NCI-H2029 treated with DMSO at 0.1 percent for 48 hours (cell line): ENCODE measurements around the gene CHD2.
"Not testable (repeated sequence)": the region's sequence is repeated elsewhere in the genome, so short reads cannot be mapped to it uniquely, and the experiment has no call there.

Experiments
- DNase-seq: peaks from one replicate; lab custom pipeline; 2025; lab: John Stamatoyannopoulos, UW

The CHD2 gene

DNA sequence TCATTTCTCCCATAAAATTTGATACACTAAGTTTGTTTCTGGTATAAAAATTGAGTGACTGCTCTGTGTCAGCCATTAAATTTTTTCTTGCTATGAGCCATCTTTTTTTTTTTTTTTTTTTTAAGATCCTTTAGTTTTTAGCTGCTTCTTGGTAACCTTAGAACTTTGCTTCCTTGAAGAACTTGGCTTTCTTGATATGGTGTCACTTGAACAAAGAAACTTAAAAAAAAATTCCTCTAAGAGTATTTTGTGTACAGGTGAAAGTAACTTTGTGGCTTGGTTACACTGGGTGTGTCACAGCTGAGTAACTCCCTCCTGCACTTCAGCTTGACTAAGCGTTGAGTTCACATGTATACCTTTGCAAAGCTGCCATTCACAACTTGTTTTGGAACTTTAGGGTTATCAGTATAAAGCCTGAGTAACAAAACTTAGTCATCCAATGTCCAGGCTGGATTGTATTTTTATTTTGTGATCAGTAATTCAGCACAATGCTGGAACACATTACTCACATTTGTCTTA lies 6.5 kb downstream of the CHD2 start:
- DNase-seq, result no peak

DNA sequence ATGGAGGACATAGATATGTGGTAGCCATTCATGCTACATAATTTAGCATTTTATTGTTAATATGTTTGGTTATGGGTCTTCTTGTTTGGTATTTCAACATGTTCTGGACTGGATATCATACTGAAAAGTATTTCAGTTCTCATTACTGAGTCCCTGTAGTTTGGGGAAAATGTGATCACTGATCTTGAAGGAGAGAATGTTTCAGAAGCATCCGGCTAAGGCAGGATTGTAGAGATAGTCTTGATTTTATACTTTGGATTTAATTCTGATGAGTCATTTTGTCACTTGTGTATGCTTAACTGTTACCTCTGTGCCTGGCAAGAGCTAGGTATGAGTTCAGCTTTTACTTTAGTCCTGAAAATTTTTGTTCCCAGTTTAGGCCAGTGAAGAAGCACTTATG lies 7.1 kb downstream of the CHD2 start:
- no peak for DNase-seq

GRCh38 chr15:92907896-92908712 lies 8.0 kb downstream of the CHD2 start:
- no peak for DNase-seq

- DNase-seq, result no peak
Observed at GRCh38 chr15:92908713-92909057, 8.6 kb downstream of the CHD2 start.

DNA sequence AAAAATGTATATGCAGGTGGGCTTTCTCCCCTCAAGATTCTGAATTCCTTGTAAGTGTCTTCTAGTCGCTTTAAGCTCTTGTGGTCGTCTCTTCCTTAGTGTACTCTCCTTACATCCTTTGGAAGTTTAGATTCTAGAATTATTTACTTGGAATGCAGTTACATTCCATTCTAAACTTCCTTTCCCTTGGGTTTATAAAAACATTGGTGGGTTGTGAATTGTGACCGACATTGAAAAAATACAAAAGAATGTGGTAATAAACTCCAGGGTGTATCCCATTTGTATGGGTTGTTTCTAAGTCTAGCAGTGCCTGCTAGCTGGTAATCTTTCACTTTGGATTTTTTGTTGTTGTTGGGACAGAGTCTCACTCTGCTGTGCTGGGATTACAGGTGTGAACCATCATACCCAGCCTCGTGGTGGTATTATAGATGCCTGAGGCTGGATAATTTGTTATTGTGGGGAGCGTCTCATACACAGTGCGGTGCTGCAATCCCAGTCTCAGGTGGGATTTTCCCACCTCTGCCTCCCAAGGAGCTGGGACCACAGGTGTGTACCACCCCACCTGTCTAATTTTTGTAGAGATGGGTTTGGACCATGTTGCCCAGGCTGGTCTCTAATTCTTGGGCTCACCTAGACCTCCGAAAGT lies 9.1 kb downstream of the CHD2 start:
- no peak for DNase-seq

- no peak for DNase-seq
Observed at GRCh38 chr15:92910451-92910850, 10.3 kb downstream of the CHD2 start.

DNA sequence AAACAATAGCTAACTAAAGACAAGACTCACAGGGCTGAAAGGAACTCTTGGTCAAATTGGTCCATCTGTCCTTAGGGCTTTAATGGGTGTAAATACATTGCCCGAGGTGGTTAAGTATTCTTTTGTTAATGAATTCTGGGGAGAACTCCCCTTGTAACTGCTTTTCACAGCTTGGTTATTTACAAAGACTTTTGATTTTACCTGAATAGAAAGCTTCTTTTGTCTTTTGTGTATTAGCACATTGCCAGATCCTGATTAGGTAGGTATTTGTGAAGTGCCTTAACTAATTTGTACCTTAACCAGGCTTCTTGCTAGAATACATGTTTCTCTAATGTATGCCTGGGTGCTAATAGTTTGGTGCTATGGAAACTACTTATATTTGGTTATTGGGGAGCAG lies 14.0 kb downstream of the CHD2 start:
- DNase-seq, result no peak

DNA sequence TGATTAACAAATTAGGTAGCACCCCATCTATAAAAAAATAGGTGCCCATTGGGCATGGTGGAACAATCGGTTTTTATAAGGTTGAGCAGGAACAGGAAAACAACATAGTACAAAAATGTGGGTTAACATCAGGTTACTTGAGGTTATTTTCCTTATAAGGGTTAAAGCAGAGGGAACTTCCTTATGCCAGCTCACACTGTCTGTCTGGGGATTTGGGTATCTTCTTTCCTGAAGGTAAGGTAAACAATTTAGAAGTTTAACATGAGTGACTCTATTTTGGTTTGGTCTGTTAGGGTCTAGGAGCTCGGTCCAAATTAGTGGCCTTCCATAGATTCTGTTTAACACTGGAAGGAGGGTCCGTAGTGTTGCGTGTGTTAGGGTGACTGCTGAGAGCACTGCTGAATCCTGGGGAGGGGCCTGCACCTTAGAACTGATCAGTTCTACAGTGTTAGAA lies 14.7 kb downstream of the CHD2 start:
- no peak for DNase-seq

DNA sequence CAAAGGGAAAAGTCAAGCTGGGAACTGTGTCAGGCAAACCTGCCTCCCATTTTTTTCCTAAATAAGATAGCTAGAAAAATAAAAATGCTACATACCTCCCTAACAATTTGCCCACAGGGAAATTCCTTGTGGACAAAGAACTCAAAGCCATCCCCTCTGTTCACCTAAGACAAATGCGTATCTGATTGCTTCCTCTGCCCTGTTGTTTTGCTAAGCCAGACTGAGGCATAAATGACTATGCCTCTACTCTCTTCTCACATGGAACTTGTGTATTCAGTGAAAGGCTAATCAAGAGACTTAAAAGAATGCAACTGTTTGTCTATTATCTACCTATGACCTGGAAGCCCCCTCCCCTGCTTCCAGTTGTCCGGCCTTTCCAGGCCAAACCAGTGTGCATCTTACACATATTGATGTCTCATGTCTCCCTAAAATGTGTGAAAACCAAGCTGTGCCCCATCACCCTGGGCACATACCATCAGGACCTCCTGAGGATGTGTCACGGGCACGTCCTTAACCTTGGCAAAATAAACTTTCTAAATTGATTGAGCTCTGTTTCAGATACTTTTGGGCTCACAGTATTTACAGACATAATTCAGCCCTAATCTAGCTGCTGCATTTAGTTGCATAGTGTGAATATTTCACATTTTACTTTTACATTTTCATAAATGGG lies 15.8 kb downstream of the CHD2 start:
- no peak for DNase-seq

DNA sequence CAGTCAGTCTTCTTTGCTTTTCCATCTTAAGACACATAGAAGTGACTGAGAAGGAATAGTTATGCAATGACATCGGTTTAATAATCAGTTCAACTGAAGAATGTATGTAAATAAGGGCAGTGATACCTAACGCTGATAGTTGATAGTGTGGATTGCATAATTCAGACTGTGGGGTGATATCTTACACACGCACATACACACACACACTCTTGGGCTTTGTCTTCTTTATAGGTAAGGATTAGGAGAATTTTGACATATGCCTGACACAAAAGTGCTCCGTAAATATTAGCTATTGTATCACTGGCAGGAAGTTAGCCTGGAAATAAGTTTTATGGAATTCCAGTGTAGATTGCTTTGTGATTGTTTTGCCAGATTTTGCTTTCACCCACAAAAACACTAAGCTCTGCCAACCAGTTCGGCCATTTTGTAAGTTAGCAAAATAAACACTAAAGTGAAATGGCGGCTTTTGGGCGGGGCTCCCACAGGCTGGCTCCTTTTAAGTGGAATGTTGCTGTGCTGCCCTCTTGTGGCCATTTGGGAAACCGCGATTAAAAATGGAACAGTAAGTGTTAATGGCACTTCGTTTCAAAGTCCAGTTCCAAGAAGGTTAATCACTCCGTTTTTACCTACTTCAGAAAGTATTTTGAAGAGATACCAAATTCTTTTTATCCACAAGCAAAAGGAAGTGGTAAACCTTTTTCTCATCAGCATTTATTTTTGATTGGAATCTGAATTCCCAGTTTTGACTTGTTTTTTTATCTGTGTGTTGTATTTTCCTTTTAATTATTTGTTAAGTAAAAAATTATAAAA lies 17.7 kb downstream of the CHD2 start:
- DNase-seq, result peak; percentile 62

GRCh38 chr15:92918881-92919280 lies 18.8 kb downstream of the CHD2 start:
- DNase-seq, result not testable (repeated sequence)

DNA sequence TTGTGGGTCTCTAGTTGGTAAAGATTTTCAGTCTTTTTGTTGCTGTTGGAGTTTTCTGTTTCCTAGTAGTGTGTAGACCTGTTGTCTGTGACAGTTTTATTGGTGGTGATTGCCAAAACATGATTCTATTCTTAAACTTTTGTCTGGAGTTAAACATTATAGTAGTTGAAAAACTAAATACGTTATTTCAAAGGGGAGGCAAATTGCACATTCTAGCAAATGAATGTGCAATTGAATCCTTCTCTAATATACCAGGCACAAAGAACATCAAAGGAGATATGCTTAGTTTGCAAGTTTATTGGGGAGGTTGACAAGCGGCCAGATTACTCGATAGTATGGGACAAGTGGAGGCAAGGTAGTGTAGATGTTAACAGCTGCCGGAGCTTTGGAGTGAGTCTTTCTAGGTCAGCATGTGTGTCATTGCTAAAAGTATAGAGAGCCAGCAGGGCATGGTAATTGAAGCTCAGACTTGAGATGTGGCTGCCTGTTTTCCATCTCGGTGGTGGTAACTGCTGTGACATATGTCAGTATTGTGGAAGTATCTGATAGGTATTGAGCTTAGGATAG lies 20.6 kb downstream of the CHD2 start:
- DNase-seq, result no peak

DNA sequence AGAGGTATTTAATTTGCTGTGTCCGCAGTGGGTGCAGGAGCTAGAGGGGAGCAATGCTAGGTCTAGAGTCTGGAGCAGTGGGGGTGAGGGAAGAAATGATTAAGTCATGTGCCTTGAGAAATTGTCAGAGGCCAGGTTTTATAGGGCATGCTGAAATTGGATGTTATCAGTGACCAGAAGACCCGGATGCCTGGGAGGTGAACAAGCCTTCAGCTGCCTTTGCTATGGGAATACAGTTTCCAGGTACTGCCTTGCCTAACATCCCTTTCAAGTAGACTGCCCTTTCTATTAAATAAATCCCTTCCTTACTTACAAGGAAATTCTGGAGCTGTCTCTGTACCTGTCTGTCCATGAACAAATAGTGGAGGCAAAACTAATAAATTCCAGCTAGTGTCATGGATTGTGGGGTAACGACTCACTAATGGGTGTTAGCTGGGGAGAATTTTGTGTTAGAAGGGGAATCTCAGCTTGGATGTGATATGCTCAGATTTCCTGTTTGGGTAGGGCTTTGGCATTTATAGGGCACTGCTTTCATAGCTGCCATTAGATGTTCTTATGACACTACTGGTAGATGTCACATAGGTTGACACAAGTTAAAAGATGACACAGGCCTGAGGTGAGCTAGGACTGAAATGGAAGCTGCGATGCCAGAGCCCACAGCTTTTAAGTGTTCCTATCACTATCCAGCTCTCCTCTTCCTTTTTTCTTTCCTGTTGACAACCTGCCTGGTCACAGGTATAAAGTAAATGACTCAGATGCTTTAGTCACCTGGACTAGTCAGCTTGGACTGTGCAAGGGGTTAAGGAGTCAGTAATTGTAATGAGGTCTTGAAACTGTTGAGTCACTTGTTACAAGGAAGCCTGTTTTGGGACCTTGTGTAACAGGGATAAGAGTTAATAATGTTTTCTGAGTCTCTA lies 21.3 kb downstream of the CHD2 start:
- no peak for DNase-seq

- no peak for DNase-seq
Observed at GRCh38 chr15:92922418-92923002, 22.4 kb downstream of the CHD2 start.

DNA sequence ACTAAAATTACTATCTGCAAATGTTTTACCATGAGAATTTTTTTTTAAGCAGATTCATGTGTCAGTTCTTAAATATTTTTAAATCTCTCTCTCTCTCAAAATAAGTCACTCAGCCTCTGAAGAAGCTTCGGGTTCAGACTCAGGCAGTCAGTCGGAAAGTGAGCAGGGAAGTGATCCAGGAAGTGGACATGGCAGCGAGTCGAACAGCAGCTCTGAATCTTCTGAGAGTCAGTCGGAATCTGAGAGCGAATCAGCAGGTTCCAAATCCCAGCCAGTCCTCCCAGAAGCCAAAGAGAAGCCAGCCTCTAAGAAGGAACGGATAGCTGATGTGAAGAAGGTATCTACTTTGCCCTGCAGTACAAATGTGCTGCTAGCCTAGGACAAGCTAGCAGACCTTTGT lies 24.1 kb downstream of the CHD2 start:
- no peak for DNase-seq

DNA sequence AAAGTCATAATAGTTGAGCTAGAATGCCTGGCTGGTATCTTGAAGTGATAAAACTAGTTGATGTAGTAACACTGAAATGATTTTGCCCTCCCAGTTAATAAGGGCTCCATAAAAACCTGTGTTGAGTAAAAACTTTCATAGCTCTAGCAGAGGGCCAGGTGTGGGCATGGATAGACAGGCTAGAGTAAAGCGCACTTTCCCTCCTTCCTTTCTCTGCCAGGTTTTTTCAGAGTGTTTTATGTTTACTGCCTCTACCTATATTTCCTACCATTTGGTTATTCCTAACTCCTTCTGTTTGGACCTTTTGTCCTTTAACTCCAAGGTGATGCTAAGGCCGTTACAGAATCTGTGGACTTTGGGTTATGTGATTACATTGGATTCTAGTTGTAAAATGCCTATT lies 25.3 kb downstream of the CHD2 start:
- DNase-seq, result no peak

DNA sequence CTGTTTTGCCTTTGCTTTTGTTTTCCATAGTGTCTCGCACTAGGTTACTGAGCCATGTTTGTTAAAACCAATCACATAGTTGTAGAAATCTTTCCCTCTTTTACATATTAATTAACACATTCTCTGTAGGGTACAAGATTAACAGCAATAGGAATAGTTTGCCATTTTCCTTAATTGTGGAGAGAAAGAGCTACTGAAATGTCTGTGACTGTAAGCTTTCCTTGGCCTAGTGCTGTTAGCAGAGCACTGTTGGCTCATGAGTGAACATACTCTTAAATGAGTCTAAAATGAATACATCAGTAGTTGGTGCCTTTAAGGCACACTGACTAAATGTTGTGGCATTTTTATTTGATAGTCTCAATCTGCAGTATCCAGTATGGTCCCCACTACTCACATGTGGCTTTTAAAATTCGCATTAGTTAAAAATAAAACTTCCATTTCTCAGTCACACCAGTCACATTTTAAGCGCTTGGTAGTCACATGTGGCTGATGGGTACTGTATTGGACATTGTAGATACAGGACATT lies 28.2 kb downstream of the CHD2 start:
- no peak for DNase-seq

DNA sequence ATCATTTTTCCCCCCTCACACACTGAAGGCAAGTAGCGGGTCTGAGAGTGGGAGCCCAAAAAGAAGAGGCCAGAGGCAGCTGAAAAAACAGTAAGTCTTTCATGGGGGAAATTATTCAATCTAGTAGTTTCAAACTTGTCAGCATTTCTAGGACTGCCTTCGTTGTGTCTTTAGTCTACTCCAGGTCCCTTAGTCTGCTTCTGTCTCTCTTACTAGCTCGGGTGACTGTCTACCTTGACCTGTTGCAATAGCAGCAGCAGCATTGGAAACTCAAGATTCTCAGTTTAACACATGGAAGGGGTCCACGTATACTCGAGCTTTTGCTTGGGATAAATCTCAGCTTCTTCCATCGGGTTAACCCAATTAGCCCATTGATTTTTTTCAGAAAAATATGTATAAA lies 28.9 kb downstream of the CHD2 start:
- DNase-seq, result no peak

GRCh38 chr15:92930054-92930621 lies 30.0 kb downstream of the CHD2 start:
- no peak for DNase-seq

DNA sequence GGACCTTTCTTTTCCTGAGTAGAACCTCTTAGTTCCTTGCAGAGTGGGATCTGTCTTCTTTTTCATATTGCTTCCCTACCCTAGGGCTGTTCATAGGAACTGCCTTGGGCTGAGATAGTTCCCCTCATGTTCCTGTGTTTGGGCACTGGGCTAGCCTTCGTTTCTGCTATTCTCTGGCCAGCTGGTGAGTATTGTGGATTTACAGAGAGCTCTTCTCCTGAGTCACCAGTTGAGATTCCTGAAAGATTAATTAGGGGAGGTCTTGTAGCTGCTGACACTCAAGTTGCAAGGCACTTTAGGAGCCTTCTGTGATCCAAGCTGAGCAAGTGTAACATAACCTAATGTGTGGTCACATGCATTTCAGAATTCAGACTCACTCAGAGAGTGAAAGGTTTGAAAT lies 30.7 kb downstream of the CHD2 start:
- no peak for DNase-seq
